GM10266 (cell line): ENCODE data around the gene OR4D11.
"Not testable (repeated sequence)": the region's sequence is repeated elsewhere in the genome, so short reads cannot be mapped to it uniquely, and the experiment has no call there.

Experiments
- DNase-seq: peaks from one replicate; pipeline ENCODE4 v3.0.0; 2012; ENCODE audit errors: extremely low spot score
- TF ChIP-seq, protein P1 (sequence below): IDR thresholded peaks from 2 replicates; pipeline ENCODE4 v1.5.1; 2012; ENCODE audit warnings: mild to moderate bottlenecking, low read depth; ENCODE audit not compliant: control insufficient read depth, insufficient read depth; ENCODE audit errors: missing control alignments

Gene OR4D11

DNA sequence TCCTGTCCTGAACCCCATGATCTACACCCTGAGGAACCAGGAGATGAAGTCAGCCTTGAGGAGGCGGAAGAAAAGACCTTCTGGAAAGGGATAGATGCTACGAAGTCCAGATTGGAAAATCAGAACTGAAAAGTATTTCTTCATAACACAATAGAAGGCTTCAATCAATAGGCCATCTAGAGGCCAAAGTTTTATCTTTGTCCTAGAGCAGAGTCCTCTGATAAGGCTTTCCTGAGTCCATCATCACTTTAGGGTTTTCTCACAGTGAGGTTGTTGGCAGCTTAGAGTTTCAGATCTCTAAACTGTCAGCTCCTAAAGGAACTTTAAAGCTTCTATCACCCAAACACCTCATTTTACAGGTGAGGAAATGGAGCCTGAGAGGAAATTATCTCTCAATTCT lies 29.2 kb downstream of the OR4D11 start:
- TF ChIP-seq, protein P1, sequence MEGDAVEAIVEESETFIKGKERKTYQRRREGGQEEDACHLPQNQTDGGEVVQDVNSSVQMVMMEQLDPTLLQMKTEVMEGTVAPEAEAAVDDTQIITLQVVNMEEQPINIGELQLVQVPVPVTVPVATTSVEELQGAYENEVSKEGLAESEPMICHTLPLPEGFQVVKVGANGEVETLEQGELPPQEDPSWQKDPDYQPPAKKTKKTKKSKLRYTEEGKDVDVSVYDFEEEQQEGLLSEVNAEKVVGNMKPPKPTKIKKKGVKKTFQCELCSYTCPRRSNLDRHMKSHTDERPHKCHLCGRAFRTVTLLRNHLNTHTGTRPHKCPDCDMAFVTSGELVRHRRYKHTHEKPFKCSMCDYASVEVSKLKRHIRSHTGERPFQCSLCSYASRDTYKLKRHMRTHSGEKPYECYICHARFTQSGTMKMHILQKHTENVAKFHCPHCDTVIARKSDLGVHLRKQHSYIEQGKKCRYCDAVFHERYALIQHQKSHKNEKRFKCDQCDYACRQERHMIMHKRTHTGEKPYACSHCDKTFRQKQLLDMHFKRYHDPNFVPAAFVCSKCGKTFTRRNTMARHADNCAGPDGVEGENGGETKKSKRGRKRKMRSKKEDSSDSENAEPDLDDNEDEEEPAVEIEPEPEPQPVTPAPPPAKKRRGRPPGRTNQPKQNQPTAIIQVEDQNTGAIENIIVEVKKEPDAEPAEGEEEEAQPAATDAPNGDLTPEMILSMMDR = no peak
- no peak for DNase-seq

DNA sequence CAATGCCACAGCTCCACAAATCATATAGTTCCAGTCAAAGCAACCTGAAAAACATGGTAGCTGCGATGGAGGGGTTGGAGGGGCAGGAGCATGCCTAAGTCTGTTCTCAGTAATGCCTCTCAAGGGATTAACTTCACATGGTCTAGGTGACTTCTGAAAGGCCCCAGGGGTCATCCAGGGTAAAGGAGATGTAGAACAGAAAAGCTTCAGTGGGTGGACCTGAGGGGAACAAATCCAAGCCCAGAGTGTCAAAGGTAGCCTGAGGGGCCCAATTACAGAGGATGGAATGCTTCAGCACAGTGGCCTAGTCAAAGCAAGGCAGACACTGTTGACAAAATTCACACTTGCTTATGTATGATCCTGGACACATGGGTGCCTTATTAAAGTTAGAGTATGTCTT lies 31.3 kb downstream of the OR4D11 start:
- no peak for DNase-seq
- TF ChIP-seq, protein P1 = no peak

DNA sequence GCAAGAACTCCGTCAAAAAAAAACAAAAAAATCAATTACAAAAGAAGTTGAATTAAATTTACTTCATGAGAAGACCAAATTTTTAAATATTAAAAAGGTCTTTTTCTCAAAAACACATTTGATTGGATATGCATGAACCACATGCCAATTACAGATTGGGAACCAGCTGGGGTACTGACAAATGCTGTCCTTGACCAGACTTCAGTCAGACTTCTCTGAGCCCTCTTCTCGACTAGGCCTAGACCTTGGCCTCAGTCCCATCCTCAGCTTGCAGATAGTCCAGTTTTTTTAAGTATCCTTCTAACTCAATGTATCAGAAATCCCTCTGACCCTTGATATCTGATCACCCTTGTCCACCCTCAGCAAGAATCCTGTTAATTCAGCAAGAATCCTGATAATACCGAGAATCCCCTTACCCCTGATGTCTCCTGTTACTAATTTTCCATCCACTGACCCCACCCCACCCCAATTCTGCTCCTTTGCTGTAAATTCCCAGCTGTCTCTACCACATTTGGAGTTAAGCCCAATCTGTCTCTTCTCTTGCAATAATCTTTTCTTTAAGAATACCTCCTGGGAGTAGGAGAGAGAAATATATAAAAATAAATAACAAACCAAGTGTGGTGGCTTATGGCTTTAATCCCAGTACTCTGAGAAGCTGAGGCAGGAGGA lies 38.9 kb downstream of the OR4D11 start:
- TF ChIP-seq, protein P1 = no peak
- DNase-seq = no peak

DNA sequence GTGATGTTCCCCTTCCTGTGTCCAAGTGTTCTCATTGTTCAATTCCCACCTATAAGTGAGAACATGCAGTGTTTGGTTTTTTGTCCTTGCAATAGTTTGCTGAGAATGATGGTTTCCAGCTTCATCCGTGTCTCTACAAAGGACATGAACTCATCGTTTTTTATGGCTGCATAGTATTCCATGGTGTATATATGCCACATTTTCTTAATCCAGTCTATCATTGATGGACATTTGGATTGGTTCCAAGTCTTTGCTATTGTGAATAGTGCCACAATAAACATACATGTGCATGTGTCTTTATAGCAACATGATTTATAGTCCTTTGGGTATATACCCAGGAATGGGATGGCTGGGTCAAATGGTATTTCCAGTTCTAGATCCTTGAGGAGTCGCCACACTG lies 40.3 kb downstream of the OR4D11 start:
- DNase-seq = not testable (repeated sequence)

DNA sequence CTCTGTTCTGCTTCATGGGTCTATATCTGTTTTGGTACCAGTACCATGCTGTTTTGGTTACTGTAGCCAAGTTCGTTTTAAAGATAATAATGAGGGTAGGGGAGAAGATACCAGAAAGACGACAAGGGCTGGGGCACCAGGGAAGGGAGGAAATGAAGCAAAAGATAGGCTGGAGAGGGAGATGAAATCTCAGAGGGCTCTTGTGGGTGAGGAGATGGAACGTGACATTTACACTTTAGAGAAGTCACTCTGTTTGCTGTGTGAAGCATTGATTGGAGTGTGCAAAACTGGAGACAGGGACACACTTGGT lies 41.4 kb downstream of the OR4D11 start:
- TF ChIP-seq, protein P1 = no peak
- no peak for DNase-seq

DNA sequence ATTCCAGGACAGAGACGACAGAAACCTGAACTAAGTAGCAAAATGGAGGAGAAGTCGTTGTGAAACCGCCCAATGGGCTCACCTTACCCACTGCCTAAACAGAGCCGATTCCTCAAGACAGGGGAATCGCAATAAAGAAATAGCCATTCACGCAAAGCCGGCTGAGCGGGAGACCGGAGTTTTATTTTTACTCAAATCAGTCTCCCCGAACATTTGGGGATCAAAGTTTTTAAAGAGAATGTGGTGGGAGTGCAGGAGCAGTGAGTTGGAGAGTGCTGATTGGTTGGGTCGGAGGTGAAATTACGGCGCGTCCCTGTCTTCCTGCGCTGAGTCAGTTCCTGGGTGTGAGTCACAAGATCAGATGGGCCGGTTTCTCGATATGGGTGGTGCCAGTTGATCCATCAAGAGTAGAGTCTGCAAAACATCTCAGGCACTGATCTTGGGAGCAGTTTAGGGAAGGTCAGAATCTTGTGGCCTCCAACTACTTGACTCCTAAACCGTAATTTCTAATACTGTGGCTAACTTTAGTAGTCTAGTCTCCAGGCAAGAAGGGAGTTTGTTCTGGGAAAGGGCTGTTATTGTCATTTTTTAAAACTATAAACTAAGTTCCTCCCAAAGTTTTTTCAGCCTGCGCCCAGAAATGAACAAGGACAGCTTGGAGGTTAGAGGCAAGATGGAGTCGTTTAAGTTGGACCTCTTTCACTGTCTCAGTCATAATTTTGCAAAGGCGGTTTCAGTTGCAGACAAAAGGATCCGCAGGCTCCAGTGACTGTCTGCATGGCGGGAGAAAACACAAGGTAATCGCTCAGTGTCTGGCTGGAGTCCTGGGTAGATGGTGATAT lies 42.0 kb downstream of the OR4D11 start:
- DNase-seq = no peak

DNA sequence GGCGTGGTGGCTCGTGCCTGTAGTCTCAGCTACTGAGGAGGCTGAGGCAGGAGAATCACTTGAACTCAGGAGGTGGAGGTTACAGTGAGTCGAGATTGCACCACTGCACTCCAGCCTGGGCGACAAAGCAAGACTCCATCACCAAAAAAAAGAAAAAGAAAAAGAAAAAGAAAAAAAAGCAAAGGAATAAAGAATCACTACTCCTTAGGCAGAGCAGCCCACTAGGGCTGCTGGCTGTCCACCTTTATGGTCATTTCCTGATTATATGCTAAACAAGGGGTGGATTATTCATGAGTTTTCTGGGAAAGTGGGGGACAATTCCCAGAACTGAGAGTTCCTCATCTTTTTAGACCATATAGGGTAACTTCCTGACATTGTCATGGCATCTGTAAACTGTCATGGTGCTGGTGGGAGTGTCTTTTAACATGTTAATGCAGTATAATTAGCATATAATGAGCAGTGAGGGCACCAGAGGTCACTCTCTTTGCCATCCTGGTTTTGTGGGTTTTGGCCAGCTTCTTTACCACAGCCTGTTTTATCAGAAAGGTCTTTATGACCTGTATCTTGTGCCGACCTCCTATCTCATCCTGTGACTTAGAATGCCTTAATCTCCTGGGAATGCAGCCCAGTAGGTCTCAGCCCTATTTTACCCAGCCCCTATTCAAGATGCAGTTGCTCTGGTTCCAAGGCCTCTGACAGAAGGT lies 44.4 kb downstream of the OR4D11 start:
- DNase-seq = not testable (repeated sequence)

More for the DNA sequence above, 42.0 kb downstream of the OR4D11 start:
- TF ChIP-seq, protein P1 = no peak

DNA sequence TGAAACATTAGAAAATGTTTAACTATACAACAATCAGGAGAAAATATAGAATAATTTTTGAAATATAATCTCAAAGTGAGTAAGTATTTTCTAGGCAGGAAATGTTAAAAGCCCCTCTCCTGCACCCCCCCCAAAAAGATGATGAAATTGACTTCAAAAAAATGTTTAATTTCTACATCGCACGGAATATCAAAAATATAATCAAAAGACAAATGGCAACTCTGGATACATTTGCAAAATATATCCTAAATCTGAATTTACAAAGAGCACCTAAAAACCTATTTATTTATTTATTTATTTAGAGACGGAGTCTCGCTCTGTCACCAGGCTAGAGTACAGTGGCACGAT lies 44.9 kb downstream of the OR4D11 start:
- TF ChIP-seq, protein P1 = no peak
- DNase-seq = no peak
